Measurements from ENCODE around the gene DUSP1. TPM values are rescaled to one million over a fixed set of nuclear protein-coding genes. Genes with fewer than 3 reads are reported as not detected.
A peak's percentile ranks its signal among the peaks of the same experiment; 100 is the strongest.

The DUSP1 gene
- total and polyA plus RNA-seq, 9 of the 15 experiments (the other 6 are each of a cell fraction or from before 2014, with no cell fraction given): 2.1 to 14.2 (median 8.5) TPM

- TF ChIP-seq ETS1 (conservative IDR thresholded peaks at IDR 0.05; ENCODE audit: control insufficient read depth, low read depth, low read length) (no peak), CREB1 (IDR thresholded peaks at IDR 0.05) (no peak), CREB1 (CRISPR knock-in tag; IDR thresholded peaks at IDR 0.05) (no peak), GTF3C2 (IDR thresholded peaks at IDR 0.05; ENCODE audit: borderline replicate concordance, extremely low read depth, insufficient read length) (no peak), ZNF785 (CRISPR knock-in tag; IDR thresholded peaks at IDR 0.05) (no peak), PHTF2 (CRISPR knock-in tag; IDR thresholded peaks at IDR 0.05) (no peak), HDGF (IDR thresholded peaks at IDR 0.05) (no peak), CREB3L1 (IDR thresholded peaks at IDR 0.05; ENCODE audit: borderline replicate concordance, low read depth) (no peak), CCNT2 (IDR thresholded peaks at IDR 0.05; ENCODE audit: borderline replicate concordance, extremely low read depth, insufficient read length, low read depth, low read length) (no peak), MYBL2 (IDR thresholded peaks at IDR 0.05; ENCODE audit: low read depth) (no peak), MYBL2 (CRISPR knock-in tag; IDR thresholded peaks at IDR 0.05; ENCODE audit: borderline replicate concordance) (no peak), CBFA2T3 (IDR thresholded peaks at IDR 0.05) (peak; percentile 66), ARHGAP35 (IDR thresholded peaks at IDR 0.05; ENCODE audit: partially characterized antibody) (no peak), GABPB1 (CRISPR knock-in tag; IDR thresholded peaks at IDR 0.05) (no peak), SAFB2 (IDR thresholded peaks at IDR 0.05; ENCODE audit: borderline replicate concordance, low read depth, low read length, severe bottlenecking) (no peak), U2AF2 (optimal IDR thresholded peaks at IDR 0.05; ENCODE audit: low read depth, low read length) (no peak), BACH1 (tag; IDR thresholded peaks at IDR 0.05) (no peak), ZFP30 (CRISPR knock-in tag; IDR thresholded peaks at IDR 0.05; ENCODE audit: borderline replicate concordance) (no peak), ZBTB5 (IDR thresholded peaks at IDR 0.05) (no peak), ZNF586 (CRISPR knock-in tag; conservative IDR thresholded peaks at IDR 0.05) (no peak), THAP7 (CRISPR knock-in tag; IDR thresholded peaks at IDR 0.05) (no peak)
Measured at GRCh38 chr5:172816925-172817562, 46.0 kb upstream of the DUSP1 start (continued).
